GM19324 (cell line): Measurements from ENCODE around the gene ARL16.

Source experiments
- ATAC-seq: cut with Tn5 transposase; IDR thresholded peaks from one replicate; pipeline ENCODE4 v1.9.1; 2021; ENCODE audit warnings: mild to moderate bottlenecking, moderate library complexity; ENCODE audit not compliant: unreplicated experiment, low FRiP score

ARL16 gene

DNA sequence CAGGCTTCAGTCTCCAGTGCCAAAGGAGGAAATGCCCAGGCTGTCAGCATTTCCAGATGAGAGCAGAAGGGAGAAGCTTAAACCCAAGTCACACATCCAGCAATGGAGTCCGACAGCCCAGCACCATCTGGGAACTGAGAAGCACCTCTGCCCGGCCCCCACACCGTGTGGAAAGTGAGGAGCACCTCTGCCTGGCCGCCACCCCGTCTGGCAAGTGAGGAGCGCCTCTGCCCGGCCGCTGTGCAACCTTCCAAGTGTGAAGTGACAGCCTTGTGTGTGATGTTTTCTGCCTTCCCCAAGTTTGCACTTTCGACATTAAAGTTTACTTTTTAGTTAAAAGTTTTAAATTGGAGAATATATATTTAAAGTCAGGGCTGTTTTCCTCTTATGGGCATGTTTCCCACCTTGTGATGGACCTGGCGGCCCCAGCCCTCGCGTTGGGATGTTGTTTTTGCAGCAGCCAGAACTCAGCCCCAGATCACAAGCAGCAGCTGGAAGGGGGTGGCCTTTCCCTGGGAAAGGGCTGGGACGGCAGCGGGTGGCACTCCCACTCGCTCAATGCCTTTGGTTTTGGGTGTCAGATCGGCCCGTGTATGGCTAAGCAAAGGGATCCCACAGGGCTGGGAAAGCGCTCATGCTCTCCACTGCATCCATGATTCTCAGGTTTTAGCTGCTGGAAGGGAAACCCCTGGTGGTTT lies 9.9 kb downstream of the ARL16 start:
- ATAC-seq: no peak

DNA sequence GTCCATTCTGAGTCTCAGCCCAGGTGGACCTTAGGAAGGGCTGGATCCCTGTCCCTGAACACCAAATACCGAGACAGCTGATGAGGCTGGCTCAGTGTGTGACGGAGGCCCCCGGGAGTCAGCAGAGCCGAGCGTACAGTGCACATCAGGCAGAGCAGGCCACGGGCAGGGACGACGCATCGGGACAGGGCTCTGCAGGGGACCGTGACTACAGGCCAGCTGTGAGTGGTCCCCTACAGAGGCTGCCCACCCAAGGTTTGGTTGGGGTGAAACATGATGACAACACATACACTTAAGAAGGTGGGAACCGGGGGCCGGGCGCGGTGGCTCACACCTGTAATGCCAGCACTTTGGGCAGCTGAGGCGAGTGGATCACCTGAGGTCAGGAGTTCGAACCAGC lies 10.6 kb downstream of the ARL16 start:
- no peak for ATAC-seq

DNA sequence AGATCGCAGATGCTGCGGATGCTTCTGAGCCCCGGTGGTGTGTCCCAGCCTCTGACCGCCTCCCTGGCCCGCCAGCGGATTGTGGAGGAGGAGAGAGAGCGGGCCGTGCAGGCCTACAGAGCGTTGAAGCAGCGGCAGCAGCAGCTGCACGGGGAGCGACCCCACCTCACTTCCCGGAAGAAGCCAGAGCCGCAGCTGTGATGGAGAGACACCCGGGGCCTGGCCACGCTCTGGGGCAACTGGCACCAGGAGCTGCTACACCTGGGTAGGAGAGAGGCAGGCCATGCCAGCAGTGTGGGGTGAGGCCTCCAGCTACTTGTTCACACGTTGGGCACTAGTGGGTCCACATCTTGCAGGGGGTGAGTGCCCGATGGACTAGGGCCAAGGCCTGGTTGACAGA lies 11.1 kb downstream of the ARL16 start:
- ATAC-seq: no peak

DNA sequence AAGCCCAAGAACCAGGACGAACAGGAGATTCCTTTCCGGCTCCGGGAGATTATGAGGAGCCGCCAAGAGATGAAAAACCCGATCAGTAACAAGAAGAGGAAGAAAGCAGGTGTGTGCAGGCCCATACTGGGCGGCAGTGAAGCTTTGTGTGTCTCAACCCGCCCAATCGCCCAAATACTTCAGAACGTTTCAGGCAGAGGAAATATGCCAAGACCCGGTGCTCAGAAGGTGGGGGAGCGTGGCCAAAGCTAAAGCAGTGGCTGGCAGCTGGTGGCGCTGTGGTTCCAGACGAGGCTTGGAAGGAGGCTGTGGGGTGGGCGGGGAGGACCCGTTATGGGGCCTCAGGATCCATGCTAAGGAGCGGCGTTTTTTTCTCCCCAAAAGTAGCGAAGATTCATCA lies 15.8 kb downstream of the ARL16 start:
- no peak for ATAC-seq

DNA sequence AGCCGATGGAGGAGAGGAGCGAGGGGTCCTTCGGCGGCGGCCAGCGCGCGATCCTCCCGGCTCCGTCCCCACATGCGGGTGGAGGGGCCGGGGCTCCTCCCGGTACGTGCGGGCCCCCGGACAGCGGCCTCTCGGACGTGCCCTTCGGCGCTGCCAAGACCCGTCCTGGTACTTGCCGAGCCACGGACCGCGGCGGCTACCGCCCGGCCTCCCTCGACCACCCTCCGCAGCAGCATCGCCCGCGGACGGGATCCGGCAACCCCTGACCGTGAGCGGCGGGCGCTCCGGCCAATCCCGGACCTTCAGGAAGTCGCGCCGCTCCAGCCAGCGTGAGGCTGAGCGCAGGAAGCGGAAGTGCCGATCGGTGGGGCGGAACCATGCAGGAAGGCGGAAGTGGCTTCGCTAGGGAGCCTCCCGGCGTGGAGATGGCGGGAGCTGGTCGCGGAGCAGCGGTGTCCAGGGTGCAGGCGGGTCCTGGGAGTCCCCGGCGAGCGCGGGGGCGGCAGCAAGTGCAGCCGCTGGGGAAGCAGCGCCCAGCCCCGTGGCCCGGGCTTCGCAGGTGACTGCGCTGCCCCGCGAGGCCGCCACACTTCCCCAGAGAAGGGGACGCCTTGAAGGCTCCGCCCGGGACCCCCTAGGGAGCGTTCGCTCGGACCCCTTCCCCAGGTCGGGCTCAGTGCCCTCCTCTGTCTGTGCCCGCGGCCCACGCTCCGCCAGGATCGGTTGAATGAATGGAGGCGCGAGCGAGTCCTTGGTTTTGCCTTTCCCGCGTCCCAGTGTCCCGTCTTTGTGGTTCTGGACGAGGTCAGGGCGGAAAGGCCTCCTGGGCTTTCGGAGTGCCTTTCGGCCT lies 17.0 kb downstream of the ARL16 start, which contains the start of the genes CCDC137 and OXLD1:
Gene CCDC137 (plus strand): TSS at position 396 of the 850 bp plus-strand sequence. CDS start 30 bp downstream, at position 426.
Gene OXLD1 (minus strand): TSS at position 264 of the 850 bp plus-strand sequence. CDS start 28 bp downstream, at position 236.
- peak; percentile 93 for ATAC-seq

DNA sequence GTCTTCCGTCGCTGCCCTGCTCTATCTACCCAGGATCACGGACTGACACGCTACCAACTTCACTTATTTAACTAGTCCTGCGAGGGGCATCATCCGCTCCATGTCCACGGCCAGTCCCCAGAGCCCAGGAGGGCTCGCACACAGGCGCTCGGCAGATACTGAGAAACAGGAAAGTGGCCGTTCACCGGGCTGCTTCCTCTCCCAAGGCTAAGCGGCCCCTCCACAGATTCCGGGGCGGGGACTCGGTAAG lies 17.6 kb downstream of the ARL16 start:
- ATAC-seq: peak; percentile 12

DNA sequence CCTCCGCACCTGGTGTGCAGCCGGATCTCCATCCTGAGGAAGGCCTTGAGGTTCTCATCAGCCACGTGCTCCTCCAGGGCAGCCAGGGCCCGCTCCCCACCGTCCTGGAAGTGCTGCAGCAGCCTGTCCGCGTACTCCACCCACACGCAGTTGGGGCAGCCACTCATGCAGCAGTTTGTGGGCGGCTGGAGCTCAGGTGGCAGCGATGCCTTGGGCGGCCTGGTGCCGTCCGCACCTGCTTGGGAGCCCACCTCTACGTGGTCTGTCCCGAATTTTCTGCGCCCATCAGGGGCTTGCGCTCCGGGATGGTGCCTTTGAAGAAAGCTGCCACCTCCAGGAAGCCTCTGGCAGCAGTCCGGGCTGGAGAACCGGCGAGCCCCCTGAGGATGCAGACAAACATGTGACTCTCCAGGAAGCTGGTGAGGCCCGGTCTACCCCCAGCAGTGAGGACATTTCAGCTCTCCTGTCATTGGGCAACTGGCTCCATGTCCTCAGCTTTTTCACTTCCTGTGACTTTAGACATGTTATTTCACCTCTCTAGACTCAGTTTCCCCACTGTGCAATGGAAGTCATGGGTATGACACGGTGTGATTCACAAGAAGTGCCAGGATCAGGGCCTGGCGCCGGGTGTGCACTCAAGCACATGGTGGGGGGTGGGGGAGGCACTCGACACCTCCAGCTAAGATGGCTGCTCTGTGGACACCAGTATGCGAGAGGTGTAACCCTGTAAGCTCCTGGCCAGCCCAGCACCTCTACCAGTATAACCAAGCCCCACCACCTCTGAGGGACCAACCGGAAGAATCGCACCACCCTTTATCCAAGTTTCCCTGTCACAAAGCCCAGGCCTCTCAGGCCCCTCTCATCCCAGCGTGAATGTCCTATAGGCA lies 18.1 kb downstream of the ARL16 start:
- ATAC-seq: no peak

DNA sequence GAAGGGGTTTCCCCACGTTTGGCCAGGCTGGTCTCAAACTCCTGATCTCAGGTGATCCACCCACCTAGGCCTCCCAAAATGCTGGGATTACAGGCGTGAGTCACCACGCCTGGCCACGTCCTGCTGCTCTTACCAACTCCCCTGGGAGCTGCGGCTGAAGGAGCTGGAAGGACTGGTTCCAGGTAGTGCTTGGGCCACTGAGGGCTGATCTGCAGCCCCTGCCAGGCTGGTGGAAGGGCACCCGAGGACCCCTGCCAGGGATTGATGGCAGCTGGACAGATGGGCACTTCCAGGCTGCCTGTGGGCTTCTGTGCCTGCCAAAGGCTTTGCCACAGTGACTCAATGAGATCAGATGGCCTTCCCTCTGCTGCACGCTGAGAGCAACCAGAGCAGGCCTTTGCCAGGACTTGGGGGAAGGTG lies 19.5 kb downstream of the ARL16 start:
- no peak for ATAC-seq

DNA sequence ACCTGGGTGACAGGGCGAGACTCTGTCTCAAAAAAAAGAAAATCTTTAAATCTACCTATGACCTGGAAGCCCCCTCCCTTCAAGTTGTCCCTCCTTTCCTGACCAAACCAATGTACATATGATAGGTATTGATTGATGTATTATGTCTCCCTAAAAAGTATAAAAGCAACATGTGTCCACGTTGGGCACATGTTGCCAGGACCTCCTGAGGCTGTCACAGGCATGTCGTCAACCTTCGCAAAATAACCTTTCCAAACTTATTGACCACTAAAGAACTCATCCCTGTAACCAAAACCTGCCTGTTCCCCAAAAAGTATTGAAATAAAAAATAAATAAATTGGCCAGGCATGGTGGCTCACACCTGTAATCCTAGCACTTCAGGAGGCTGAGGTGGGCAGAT lies 21.6 kb downstream of the ARL16 start:
- no peak for ATAC-seq

DNA sequence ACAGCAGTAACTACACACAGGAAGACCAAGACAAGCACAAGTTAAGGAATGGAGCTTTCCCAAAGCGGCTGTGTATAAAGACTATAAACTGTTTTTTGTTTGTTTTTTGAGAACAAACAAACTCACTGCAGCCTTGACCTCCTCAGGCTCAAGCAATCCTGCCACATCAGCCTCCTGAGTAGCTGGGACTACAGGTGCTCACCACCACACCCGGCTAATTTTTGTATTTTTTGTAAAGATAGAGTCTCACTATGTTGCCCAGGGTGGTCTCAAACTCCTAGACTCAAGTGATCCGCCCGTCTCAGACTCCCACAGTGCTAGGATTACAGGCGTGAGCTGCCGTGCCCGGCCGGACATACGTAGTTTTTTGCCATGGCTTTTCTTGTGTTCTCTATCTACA lies 23.2 kb downstream of the ARL16 start:
- no peak for ATAC-seq

DNA sequence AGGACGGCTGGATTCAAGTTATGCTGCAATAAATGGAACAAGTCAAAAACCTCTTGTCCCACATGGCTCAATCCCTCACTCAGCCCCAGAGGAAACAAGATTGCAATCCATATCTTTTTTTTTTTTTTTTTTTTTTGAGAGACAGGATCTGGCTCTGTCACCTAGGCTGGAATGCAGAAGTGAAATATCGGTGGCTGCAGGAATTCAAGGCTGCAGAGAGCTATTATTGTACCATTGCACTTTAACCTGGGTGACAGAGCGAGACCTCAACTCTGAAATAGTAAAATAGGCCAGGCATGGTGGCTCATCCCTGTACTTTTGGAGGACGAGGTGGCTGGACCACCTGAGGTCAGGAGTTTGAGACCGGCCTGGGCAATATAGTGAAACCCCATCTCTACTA lies 24.6 kb downstream of the ARL16 start:
- ATAC-seq: no peak

DNA sequence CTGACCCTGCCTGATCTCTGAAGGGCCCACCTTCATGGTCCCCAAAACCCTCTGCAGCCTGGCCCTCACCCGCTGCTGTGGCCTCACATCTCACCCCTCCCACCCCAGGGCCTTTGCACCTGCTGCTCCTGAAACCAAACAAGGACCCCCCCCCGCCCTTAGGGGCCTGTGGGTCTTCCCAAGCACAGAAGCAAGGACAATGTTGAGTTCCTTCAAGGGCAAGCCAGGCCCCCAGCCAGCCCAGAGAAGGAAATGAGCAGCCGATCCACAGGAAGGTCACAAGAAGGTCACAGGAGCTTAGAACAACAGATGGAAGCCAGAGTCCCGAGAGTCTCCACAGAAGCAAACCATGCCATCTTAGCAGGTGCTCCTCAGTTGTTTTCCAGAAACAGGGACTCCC lies 26.8 kb downstream of the ARL16 start:
- ATAC-seq: no peak

DNA sequence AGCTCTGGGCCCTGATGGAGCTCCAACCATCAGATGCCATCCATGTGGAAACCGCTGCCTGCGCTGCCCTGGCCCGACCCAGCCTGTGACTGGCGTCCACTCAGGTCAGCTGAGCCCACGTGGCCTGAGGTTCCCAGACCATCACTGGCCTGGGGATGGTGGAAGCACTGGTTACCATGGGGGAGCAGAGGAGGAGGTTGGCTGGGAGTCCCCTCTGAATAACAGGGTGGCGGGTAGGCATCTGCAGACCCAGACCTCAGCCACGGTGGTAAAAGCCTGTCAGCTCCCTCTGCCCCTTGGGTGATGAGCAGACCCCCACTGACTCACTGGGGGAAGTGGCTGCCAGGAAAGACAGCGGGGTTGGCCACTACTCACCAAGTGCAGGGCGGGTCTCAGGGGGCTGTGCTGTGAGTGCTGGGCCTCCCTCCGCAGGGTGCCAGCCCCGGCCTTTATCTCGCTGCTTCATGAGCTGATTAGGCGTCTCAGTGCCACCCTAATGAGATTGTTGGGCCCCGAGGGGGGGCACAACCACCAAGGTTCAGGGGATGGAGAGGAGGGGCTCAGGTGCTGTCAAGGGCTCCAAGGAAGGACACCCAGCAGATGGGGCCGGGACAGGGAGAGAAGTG lies 27.4 kb downstream of the ARL16 start, which contains the start of gene PDE6G:
Gene PDE6G (minus strand): TSS at position 425 of the 626 bp plus-strand sequence. CDS start 3,237 bp downstream, outside the sequence.
- no peak for ATAC-seq

DNA sequence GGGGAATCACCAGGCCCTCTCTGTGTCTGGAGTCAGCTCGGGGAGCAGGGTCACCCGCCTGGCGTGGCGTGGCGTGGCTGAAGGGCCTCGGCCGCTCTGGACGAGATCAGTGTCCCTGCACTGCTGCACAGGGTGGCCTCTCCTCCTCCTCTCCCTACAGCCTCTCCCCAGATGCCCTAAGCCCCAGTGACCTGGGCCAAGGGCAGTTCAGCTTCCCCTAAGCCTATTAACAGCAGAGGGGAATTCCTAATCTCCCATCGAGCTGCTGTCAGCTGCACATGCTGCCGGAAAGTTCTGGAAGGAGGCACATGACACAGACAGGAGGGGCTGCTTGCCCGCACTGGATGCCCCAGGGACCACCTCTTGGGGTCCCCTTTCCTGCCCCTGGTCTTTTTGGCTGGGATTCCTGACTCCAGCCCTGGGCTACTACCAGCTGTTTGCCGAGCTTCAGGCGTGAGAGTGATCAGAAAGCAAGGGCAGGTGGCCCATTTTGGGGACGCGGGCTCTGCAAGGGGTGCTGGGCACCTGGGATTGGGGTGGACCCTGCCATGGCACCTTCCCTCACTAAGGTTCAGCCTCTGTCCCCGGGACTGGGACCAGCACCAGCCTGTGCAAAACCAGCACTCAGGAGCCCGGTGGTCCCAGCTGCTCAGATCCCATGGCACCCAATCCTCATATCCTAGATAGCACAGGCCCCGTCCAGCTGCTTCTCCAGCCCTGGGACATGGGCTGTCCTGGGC lies 28.0 kb downstream of the ARL16 start:
- ATAC-seq: no peak

DNA sequence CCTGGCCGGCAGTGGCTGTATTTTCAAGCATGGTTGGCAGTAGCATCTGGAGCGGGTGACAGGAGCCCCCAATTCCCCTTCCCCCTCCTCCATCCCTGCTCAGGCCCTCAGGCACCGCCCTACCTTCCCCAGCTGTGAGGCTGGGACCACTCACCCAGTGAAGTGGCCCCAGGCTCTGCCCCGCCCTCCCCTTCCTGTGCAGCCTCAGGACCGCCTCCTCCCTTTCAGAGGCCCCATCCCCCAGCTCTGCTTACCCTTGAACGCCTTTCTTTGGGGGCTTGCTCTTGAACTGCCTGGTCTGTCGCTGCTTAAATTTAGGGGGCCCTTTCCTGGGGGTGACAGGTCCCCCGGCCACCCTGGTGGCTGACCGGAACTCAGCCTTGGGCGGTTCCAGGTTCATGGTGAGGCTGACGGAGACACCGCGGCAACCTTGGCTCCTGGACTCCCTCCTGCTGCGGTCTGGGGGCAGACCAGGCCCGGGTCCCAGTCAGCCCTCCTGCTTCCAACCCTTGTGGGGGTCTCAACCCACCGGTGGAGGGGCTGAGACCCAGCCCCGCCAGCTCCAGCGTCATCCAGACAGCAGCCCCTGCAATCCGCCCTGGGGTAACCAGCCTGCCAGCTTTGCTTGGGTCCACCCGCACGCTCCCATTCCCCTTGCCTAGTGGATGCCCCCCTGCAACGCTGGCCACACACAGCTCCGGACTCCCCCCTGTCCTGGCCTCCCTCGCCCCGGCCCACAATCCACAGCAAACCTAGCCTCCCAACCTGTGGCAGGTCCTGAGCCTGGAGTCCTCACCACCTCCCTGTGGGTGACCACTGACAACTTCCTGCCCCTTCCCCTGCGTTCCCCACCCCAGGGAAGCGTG lies 30.5 kb downstream of the ARL16 start:
- no peak for ATAC-seq

DNA sequence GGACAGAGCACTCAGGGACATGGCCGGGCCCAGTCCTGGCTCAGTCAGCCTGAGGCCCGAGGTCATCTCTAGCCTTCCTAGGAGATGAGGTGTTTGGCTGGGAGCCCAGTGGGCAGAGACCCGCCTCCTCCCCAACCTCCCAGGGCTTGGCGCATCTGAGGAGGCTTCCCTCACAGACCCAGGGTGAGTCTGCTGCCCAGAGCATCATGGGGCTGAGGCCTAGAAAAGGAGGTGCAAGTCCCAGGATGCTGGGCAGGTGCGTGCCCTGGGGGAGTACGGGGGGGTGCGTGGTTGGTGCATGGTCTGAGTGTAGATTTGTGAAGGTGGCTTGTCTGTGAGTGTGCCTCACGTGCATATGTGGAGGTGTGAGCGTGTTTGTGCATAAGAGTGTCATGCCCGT lies 31.9 kb downstream of the ARL16 start:
- ATAC-seq: no peak

DNA sequence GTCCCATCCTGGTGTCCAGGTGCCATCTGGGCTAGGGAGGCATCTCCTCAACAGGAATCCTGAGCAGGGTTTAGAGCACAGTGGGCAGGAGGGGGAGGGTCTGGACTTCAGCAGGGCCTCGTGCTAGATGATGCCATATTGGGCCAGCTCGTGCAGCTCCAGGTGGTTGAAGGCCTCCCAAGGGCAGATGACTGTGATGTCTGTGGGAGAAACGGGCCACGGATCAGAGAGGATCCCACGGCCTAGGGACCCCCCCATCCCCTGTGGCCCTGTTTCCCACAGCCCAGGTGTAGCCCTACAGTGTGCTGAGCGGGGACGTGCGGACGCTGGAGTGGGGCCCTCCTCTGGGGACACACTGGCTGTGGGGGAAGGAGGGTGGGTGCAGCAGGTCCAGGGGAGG lies 32.6 kb downstream of the ARL16 start:
- ATAC-seq: no peak

DNA sequence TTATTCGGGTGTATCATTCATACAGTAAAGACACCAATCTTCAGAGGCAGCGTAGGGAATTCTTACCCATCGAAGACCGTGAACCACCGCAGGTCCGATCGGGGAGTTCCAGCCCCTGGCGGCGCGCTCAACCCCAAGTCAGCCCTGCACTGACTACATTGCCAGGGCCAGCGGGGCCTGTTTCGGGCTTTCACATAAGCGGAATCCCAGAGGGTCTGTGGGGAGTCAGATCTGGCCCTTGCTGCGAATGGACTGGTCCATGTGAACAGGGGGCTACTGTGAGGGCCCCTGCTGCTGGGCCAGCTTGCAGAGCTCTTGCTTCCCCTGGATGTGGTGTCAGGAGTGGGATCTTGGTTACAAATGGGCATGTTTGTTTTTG lies 34.9 kb downstream of the ARL16 start:
- ATAC-seq: no peak
